Esophagus squamous epithelium (tissue), 4 donors: ENCODE measurements around the gene HEYL.

Experiments
- CTCF ChIP-seq, 6 experiments: fragments of 450-650 bp in 4 of 6; fragments of 200-600 bp in 2 of 6; sonication (generic) in 2 of 6; IDR thresholded peaks; one replicate each; pipeline ENCODE4 v1.5.1; 2016 to 2019; ENCODE audit warnings: antibody characterized with exemption in 6 of 6, mild to moderate bottlenecking in 4 of 6, moderate library complexity in 4 of 6
- POLR2A ChIP-seq, 4 donors: fragments of 450-650 bp; IDR thresholded peaks; one replicate each; pipeline ENCODE4 v1.6.1; 2017; ENCODE audit warnings: antibody characterized with exemption in 4 of 4, mild to moderate bottlenecking in 4 of 4, moderate library complexity in 3 of 4

- TF ChIP-seq CTCF (IDR thresholded peaks at IDR 0.05) (no peak), POLR2A (IDR thresholded peaks at IDR 0.05) (no peak)
These were observed 12.7 kb upstream of the HEYL start for GRCh38 chr1:39652105-39652504.
